ENCODE data around the gene DNASE1L3. TPM values are rescaled to one million over a fixed set of nuclear protein-coding genes. Genes with fewer than 3 reads are reported as not detected.

DNASE1L3 gene
- total RNA-seq, 4 donors from 2014 or later: 0.80 to 2.9 (median 2.2) TPM; not detected in 1

DNA sequence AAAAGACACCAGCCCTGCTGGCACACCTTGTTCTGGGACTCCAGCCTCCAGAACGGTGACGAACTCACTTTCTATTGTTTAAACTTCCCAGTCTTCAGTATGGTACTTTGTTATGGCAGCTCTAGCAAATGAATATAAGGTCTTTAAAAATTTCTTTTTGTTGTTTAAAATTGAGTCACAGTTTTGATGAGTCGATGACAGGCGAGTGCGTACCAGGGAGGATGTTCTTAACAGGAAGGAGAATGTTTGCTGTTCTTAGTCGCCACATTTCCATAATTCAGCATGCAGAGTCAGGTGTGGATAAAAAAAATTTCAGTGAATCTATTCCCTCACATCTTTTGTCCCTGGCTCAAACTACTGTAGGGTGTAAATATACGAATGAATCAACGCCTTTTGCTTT is 12.4 kb downstream of the DNASE1L3 start:
- Histone ChIP-seq H3K9me3 (no peaks in the 10 kb centered on the region), H3K36me3 (no peaks in the 10 kb centered on the region), H3K27me3 (no peaks in the 10 kb centered on the region), H3K4me1 (peaks cover 0 to 31% (median 14%) of the 10 kb centered on the region in 4 donors), H3K4me3 (no peak overlapping the region), H3K27ac (replicated peaks in 1 of 4) (peak overlapping the region; percentile 23 to 58 (median 46))
- 85% methylated on average over 8 of the region's 8 CpGs for WGBS
- DNase-seq (ENCODE audit: extremely low spot score): no peak
- intact Hi-C loops (cut with DNase I): no loop called here
- TF ChIP-seq POLR2AphosphoS5 (IDR thresholded peaks at IDR 0.05): no peak
- no peak for TF ChIP-seq EP300 (IDR thresholded peaks at IDR 0.05)
- TF ChIP-seq, protein P1, sequence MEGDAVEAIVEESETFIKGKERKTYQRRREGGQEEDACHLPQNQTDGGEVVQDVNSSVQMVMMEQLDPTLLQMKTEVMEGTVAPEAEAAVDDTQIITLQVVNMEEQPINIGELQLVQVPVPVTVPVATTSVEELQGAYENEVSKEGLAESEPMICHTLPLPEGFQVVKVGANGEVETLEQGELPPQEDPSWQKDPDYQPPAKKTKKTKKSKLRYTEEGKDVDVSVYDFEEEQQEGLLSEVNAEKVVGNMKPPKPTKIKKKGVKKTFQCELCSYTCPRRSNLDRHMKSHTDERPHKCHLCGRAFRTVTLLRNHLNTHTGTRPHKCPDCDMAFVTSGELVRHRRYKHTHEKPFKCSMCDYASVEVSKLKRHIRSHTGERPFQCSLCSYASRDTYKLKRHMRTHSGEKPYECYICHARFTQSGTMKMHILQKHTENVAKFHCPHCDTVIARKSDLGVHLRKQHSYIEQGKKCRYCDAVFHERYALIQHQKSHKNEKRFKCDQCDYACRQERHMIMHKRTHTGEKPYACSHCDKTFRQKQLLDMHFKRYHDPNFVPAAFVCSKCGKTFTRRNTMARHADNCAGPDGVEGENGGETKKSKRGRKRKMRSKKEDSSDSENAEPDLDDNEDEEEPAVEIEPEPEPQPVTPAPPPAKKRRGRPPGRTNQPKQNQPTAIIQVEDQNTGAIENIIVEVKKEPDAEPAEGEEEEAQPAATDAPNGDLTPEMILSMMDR (IDR thresholded peaks at IDR 0.05): no peak
- TF ChIP-seq POLR2A (IDR thresholded peaks at IDR 0.05; ENCODE audit: low read depth): no peak

DNA sequence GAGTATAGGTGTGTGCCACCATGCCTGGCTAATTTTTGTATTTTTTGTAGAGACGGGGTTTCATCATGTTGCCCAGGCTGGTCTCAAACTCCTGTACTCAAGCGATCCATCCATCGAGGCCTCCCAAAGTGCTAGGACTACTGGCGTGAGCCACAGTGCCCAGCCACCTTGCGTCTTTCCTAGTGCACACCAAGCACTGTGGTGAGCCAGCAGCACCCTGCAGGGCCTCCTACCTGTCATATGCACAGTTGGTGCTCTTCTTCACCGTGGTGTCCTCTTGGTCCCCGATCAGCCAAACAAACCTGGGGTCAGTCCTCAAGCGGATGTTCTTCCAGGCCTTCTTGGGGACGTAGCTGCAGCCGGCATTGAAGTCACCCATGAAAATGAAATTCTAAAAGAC is 13.2 kb downstream of the DNASE1L3 start:
- Histone ChIP-seq H3K27me3 (no peaks in the 10 kb centered on the region), H3K9me3 (no peaks in the 10 kb centered on the region), H3K27ac (replicated peaks in 1 of 4) (peak overlapping the region in 3 of 4 donors; percentile 23 to 58 (median 47)), H3K36me3 (no peaks in the 10 kb centered on the region), H3K4me1 (peaks cover 0 to 31% (median 14%) of the 10 kb centered on the region in 4 donors), H3K4me3 (no peak overlapping the region)
- no peak for TF ChIP-seq EP300 (IDR thresholded peaks at IDR 0.05)
- TF ChIP-seq POLR2AphosphoS5 (IDR thresholded peaks at IDR 0.05): no peak
- TF ChIP-seq, protein P1 (IDR thresholded peaks at IDR 0.05): no peak
- TF ChIP-seq POLR2A (IDR thresholded peaks at IDR 0.05; ENCODE audit: low read depth): no peak
- WGBS: 98% methylated on average over 10 of the region's 10 CpGs
- DNase-seq (ENCODE audit: extremely low spot score): no peak
- intact Hi-C loops (cut with DNase I): no loop called here

- Histone ChIP-seq H3K27me3 (no peaks in the 10 kb centered on the region), H3K27ac (replicated peaks in 1 of 4) (no peak overlapping the region), H3K4me3 (no peak overlapping the region), H3K4me1 (peaks cover 0 to 14% (median 8%) of the 10 kb centered on the region in 4 donors), H3K9me3 (no peaks in the 10 kb centered on the region), H3K36me3 (no peaks in the 10 kb centered on the region)
- no peak for TF ChIP-seq EP300 (IDR thresholded peaks at IDR 0.05)
- TF ChIP-seq, protein P1 (IDR thresholded peaks at IDR 0.05): no peak
- TF ChIP-seq POLR2A (IDR thresholded peaks at IDR 0.05; ENCODE audit: low read depth): no peak
- TF ChIP-seq POLR2AphosphoS5 (IDR thresholded peaks at IDR 0.05): no peak
- DNase-seq (ENCODE audit: extremely low spot score): no peak
- whole genome bisulfite sequencing: 85% methylated on average over 12 of the region's 12 CpGs
- intact Hi-C loops (cut with DNase I): no loop called here
Measured at GRCh38 chr3:58193682-58194407, 16.9 kb downstream of the DNASE1L3 start.

DNA sequence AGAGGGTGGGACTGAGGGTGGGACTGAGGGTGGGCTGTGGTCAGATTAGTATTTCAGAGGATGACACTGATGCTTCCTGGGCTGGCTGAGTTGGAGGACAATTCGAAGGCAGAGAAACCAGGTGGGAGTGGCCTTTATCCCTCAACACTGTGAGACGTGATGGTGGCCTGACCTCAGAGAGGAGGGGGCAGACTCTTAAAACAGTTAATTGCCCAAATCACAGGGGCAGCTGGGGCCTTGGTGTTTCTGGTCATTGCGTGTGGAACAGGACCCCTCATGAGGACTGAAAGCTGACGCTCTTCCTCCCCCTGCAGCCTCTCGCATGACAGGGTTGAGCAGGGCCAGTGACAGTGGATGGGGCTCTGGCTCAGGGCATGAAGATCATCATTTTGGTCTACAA is 18.7 kb downstream of the DNASE1L3 start:
- no peak for DNase-seq (ENCODE audit: extremely low spot score)
- Histone ChIP-seq H3K36me3 (no peaks in the 10 kb centered on the region), H3K9me3 (no peaks in the 10 kb centered on the region), H3K27me3 (no peaks in the 10 kb centered on the region), H3K27ac (replicated peaks in 1 of 4) (no peak overlapping the region), H3K4me1 (peaks cover 0 to 13% (median 3%) of the 10 kb centered on the region in 4 donors), H3K4me3 (no peak overlapping the region)
- 79% methylated on average over 5 of the region's 5 CpGs for WGBS
- TF ChIP-seq, protein P1 (IDR thresholded peaks at IDR 0.05): no peak
- TF ChIP-seq POLR2AphosphoS5 (IDR thresholded peaks at IDR 0.05) (no peak), EP300 (IDR thresholded peaks at IDR 0.05) (no peak), POLR2A (IDR thresholded peaks at IDR 0.05; ENCODE audit: low read depth) (no peak)
- intact Hi-C loops (cut with DNase I): no loop called here

All from esophagus muscularis mucosa (tissue), 4 donors.